Body of pancreas (tissue), 4 donors: ENCODE measurements around the gene TMEM222.

Experiments
- POLR2A ChIP-seq, 3 donors: fragments of 450-650 bp; IDR thresholded peaks; one replicate each; pipeline ENCODE4 v1.6.1; 2016; ENCODE audit warnings: antibody characterized with exemption in 3 of 3, mild to moderate bottlenecking in 2 of 3
- TF ChIP-seq, protein P1 (sequence below), 7 experiments: fragments of 450-650 bp in 4 of 7; fragments of 200-600 bp in 3 of 7; sonication (generic) in 3 of 7; IDR thresholded peaks; one replicate each; pipeline ENCODE4 v1.5.1; 2016 to 2019; ENCODE audit warnings: antibody characterized with exemption in 7 of 7

DNA sequence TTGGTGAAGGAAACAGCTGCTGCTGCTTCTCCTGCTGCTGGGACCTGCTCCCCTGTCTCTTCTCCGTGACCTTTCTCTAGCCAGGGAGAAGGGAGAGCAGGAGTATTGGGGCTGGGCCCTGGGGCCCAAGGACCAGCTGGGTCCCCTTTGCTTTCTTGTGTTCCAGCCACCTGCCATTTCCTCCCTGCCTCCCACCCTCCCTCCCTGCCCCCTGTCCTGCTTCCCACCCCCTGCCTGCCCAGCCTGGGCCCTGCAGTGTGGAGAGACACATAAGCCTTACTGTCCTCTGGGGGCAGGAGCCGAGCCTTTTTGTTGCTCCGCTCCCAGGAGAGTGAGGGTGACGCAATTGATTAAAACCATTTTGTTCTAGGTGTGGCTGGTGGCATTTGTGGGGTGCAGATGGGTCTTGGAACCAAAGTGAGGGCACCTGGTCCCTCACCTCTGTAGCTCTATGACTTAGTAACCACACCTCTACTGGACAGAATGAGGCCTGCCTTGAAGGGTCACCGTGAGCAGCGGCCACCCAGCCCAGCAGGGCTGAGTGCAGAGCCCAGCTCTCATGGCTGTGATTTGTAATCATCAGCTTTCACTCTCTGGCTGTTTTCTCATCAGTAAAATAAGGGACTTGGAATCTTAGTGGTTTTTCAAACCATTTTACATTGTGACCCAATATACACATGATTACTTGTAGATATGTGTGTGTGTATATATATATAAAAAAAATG is 13.9 kb upstream of the TMEM222 start:
- no peak for TF ChIP-seq POLR2A (IDR thresholded peaks at IDR 0.05)
- TF ChIP-seq, protein P1, sequence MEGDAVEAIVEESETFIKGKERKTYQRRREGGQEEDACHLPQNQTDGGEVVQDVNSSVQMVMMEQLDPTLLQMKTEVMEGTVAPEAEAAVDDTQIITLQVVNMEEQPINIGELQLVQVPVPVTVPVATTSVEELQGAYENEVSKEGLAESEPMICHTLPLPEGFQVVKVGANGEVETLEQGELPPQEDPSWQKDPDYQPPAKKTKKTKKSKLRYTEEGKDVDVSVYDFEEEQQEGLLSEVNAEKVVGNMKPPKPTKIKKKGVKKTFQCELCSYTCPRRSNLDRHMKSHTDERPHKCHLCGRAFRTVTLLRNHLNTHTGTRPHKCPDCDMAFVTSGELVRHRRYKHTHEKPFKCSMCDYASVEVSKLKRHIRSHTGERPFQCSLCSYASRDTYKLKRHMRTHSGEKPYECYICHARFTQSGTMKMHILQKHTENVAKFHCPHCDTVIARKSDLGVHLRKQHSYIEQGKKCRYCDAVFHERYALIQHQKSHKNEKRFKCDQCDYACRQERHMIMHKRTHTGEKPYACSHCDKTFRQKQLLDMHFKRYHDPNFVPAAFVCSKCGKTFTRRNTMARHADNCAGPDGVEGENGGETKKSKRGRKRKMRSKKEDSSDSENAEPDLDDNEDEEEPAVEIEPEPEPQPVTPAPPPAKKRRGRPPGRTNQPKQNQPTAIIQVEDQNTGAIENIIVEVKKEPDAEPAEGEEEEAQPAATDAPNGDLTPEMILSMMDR (IDR thresholded peaks at IDR 0.05), result no peak
